H9 (cell line): ENCODE data around the gene CREB5. TPM values are rescaled to one million over a fixed set of nuclear protein-coding genes. Genes with fewer than 3 reads are reported as not detected.

Experiments used
- DNase-seq: peaks from one replicate; pipeline ENCODE4 v3.0.0-alpha.2; 2017
- H2AFZ ChIP-seq: one replicate; pipeline ENCODE4 v1.6.1; 2013; ENCODE audit warnings: mild to moderate bottlenecking, low read length, control low read depth, moderate library complexity
- H2AK5ac ChIP-seq: 2 replicates; pipeline ENCODE4 v1.6.1; 2013; ENCODE audit warnings: low read length, control low read depth, mixed read lengths; ENCODE audit not compliant: insufficient read length
- H2BK120ac ChIP-seq: one replicate; pipeline ENCODE4 v1.6.1; 2013; ENCODE audit warnings: low read depth, mild to moderate bottlenecking, low read length, control low read depth, inconsistent platforms; ENCODE audit not compliant: poor library complexity, severe bottlenecking
- H2BK12ac ChIP-seq: 2 replicates; pipeline ENCODE4 v1.6.1; 2013; ENCODE audit warnings: low read length, control low read depth, mixed read lengths, low read depth; ENCODE audit not compliant: insufficient read length
- H2BK15ac ChIP-seq: 2 replicates; pipeline ENCODE4 v1.6.1; 2013; ENCODE audit warnings: low read depth, low read length, control low read depth
- H2BK20ac ChIP-seq: one replicate; pipeline ENCODE4 v1.6.1; 2013; ENCODE audit warnings: low read depth, mild to moderate bottlenecking, low read length, control low read depth, inconsistent platforms; ENCODE audit not compliant: poor library complexity, severe bottlenecking
- H2BK5ac ChIP-seq: 2 replicates; pipeline ENCODE4 v1.6.1; 2013; ENCODE audit warnings: low read length, control low read depth, mixed read lengths; ENCODE audit not compliant: insufficient read length
- H3K14ac ChIP-seq: 2 replicates; pipeline ENCODE4 v1.6.1; 2013; ENCODE audit warnings: low read length, control low read depth; ENCODE audit not compliant: insufficient read depth
- H3K18ac ChIP-seq: 2 replicates; pipeline ENCODE4 v1.6.1; 2013; ENCODE audit warnings: low read depth, mild to moderate bottlenecking, mixed read lengths, low read length, control low read depth; ENCODE audit not compliant: insufficient read length
- H3K23ac ChIP-seq: 2 replicates; pipeline ENCODE4 v1.6.1; 2013; ENCODE audit warnings: low read length, control low read depth, mixed read lengths, low read depth; ENCODE audit not compliant: insufficient read length
- H3K23me2 ChIP-seq: 2 replicates; pipeline ENCODE4 v1.6.1; 2013; ENCODE audit warnings: low read depth, mild to moderate bottlenecking, mixed read lengths, low read length, control low read depth; ENCODE audit not compliant: insufficient read length, poor library complexity, severe bottlenecking
- H3K27ac ChIP-seq: 2 replicates; pipeline ENCODE4 v1.5.1; 2013; ENCODE audit warnings: low read length, control low read depth, mixed read lengths, low read depth; ENCODE audit not compliant: insufficient read length
- H3K27me3 ChIP-seq: 2 replicates; pipeline ENCODE4 v1.6.1; 2013; ENCODE audit warnings: low read length, control low read depth, inconsistent platforms; ENCODE audit not compliant: insufficient read depth
- H3K4ac ChIP-seq: 2 replicates; pipeline ENCODE4 v1.6.1; 2013; ENCODE audit warnings: low read depth, mild to moderate bottlenecking, control low read depth, inconsistent platforms, low read length, moderate library complexity
- H3K4me1 ChIP-seq: 2 replicates; pipeline ENCODE4 v1.6.1; 2013; ENCODE audit warnings: low read length, control low read depth, inconsistent platforms; ENCODE audit not compliant: insufficient read depth
- H3K4me2 ChIP-seq: 2 replicates; pipeline ENCODE4 v1.6.1; 2013; ENCODE audit warnings: low read length, control low read depth, mixed read lengths; ENCODE audit not compliant: insufficient read length, insufficient read depth
- H3K56ac ChIP-seq: 2 replicates; pipeline ENCODE4 v1.6.1; 2013; ENCODE audit warnings: low read depth, mild to moderate bottlenecking, mixed read lengths, low read length, control low read depth; ENCODE audit not compliant: insufficient read length
- H3K79me1 ChIP-seq: 2 replicates; pipeline ENCODE4 v1.6.1; 2013; ENCODE audit warnings: low read depth, mild to moderate bottlenecking, moderate library complexity, low read length, control low read depth, inconsistent platforms; ENCODE audit not compliant: insufficient read depth, poor library complexity, severe bottlenecking
- H3K79me2 ChIP-seq: 2 replicates; pipeline ENCODE4 v1.6.1; 2013; ENCODE audit warnings: low read length, control low read depth, inconsistent platforms; ENCODE audit not compliant: insufficient read depth
- H3K9ac ChIP-seq: 2 replicates; pipeline ENCODE4 v1.6.1; 2013; ENCODE audit warnings: low read length, control low read depth, mixed read lengths; ENCODE audit not compliant: insufficient read length; ENCODE audit errors: extremely low read depth
- H3K9me3 ChIP-seq: one replicate; pipeline ENCODE4 v1.6.1; 2013; ENCODE audit warnings: low read depth, low read length, inconsistent platforms; ENCODE audit not compliant: control insufficient read depth
- H3T11ph ChIP-seq: one replicate; pipeline ENCODE4 v1.6.1; 2013; ENCODE audit warnings: mild to moderate bottlenecking, low read length, control low read depth, inconsistent platforms
- H4K20me1 ChIP-seq: one replicate; pipeline ENCODE4 v1.6.1; 2013; ENCODE audit not compliant: control insufficient read depth, insufficient read length, insufficient read depth
- H4K5ac ChIP-seq: 2 replicates; pipeline ENCODE4 v1.6.1; 2013; ENCODE audit warnings: low read depth, mild to moderate bottlenecking, mixed read lengths, low read length, control low read depth; ENCODE audit not compliant: insufficient read length
- H4K8ac ChIP-seq: replicated peaks from 2 replicates; pipeline ENCODE4 v1.6.1; 2013; ENCODE audit warnings: low read length, control low read depth, mixed read lengths, low read depth; ENCODE audit not compliant: insufficient read length
- H4K91ac ChIP-seq: 2 replicates; pipeline ENCODE4 v1.6.1; 2013; ENCODE audit warnings: low read depth, mild to moderate bottlenecking, moderate library complexity, mixed read lengths, low read length, control low read depth; ENCODE audit not compliant: insufficient read length
- H3K27ac Mint-ChIP-seq, 3 experiments: 2 replicates in 2 of 3; 3 replicates in 1 of 3; pipeline ENCODE4 v1.8.0; 2020 to 2021; ENCODE audit warnings: mixed read lengths in 3 of 3, mild to moderate bottlenecking in 1 of 3, moderate library complexity in 1 of 3
- H3K27me3 Mint-ChIP-seq: 2 replicates; pipeline ENCODE4 v1.8.0; 2021; ENCODE audit warnings: low read depth, mild to moderate bottlenecking, moderate library complexity, mixed read lengths
- H3K36me3 Mint-ChIP-seq, 3 experiments: 2 replicates in 2 of 3; 3 replicates in 1 of 3; pipeline ENCODE4 v1.8.0; 2020 to 2021; ENCODE audit warnings: low read depth in 3 of 3, mixed read lengths in 3 of 3; ENCODE audit not compliant: insufficient read depth in 1 of 3
- H3K4me1 Mint-ChIP-seq, 2 experiments: 2 replicates each; pipeline ENCODE4 v1.8.0; 2020; ENCODE audit warnings: mixed read lengths in 2 of 2
- H3K4me3 Mint-ChIP-seq, 2 experiments: 2 replicates in 1 of 2; 3 replicates in 1 of 2; pipeline ENCODE4 v1.8.0; 2020 to 2021; ENCODE audit warnings: mild to moderate bottlenecking in 2 of 2, mixed read lengths in 2 of 2, moderate library complexity in 1 of 2
- H3K9me3 Mint-ChIP-seq, 2 experiments: 2 replicates in 1 of 2; 3 replicates in 1 of 2; pipeline ENCODE4 v1.8.0; 2020; ENCODE audit warnings: mild to moderate bottlenecking in 2 of 2, mixed read lengths in 2 of 2, moderate library complexity in 1 of 2
- CTCF ChIP-seq: fragments of 200-600 bp; sonication (generic); conservative IDR thresholded peaks from 3 replicates; pipeline ENCODE4 v1.8.0; 2021; ENCODE audit warnings: antibody characterized with exemption, mild to moderate bottlenecking
- WGBS: extraction: QIAGEN DNeasy Blood & Tissue Kit; methylation state at CpG from one replicate; pipeline ENCODE4 v1.1.7; 2013; ENCODE audit warnings: missing lambda C conversion rate, low lambda C conversion rate, mixed read lengths; ENCODE audit not compliant: insufficient read length; ENCODE audit errors: extremely low coverage; 5-methylcytosine and 5-hydroxymethylcytosine counted together
- total RNA-seq: library from RNA; stranded (reverse); gene quantifications from 2 replicates; pipeline ENCODE4 v1.2.1, GENCODE V29; 2021

Gene CREB5
- total RNA-seq, 1 experiment from 2014 or later = 4.0 TPM

DNA sequence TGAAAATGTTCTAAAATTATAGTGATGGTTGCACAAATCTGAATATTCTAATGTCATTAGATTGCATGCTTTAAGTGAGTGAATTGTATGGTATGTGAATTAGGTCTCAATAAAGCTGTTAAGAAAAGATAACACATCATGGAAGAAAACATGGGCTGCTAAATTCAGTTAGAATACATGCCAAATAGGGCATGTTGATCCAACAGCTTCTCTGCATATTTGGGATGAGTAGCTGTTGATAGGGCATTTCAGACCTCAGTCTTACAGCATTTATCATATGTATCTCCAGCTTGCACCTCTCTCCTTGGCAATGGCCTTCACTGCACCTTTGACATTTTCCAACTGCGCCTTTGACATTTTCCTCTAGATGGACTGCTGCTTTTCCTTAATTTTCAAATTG, 13.2 kb downstream of the CREB5 start:
- Histone ChIP-seq H4K5ac (no peak overlapping the region), H3K9me3 (no peaks in the 10 kb centered on the region), H2BK5ac (no peak overlapping the region), H3K4ac (no peak overlapping the region), H4K8ac (no peak overlapping the region), H4K91ac (no peak overlapping the region), H3K4me2 (no peak overlapping the region), H2AFZ (no peak overlapping the region), H3K23me2 (no peaks in the 10 kb centered on the region), H3K9ac (no peak overlapping the region), H3K18ac (no peak overlapping the region), H2BK15ac (no peak overlapping the region), H3K79me1 (no peaks in the 10 kb centered on the region), H3K23ac (no peak overlapping the region), H2BK12ac (no peak overlapping the region), H3K4me1 (peaks cover 5% of the 10 kb centered on the region; the same call in 1 of the 2 replicates), H3K79me2 (no peaks in the 10 kb centered on the region), H2BK120ac (no peak overlapping the region), H3K27ac (no peak overlapping the region), H2AK5ac (no peak overlapping the region), H3K56ac (no peak overlapping the region), H3K27me3 (no peaks in the 10 kb centered on the region), H2BK20ac (no peak overlapping the region), H3T11ph (no peak overlapping the region), H3K14ac (no peak overlapping the region), H4K20me1 (no peaks in the 10 kb centered on the region)
- TF ChIP-seq CTCF = no peak
- DNase-seq = no peak
- Mint-ChIP-seq H3K9me3 (no peaks in the 10 kb centered on the region), H3K36me3 (no peaks in the 10 kb centered on the region), H3K4me3 (no peak overlapping the region), H3K4me1 (peaks cover 11% of the 10 kb centered on the region in 2 experiments), H3K27me3 (peaks cover 2% of the 10 kb centered on the region; the same call in 1 of the 2 replicates), H3K27ac (no peak overlapping the region)
- no CpG with 5 or more reads among the region's 1 CpG for WGBS
